Kidney (tissue), 14 donors: ENCODE data around the gene DNASE1L1. TPM values are rescaled to one million over a fixed set of nuclear protein-coding genes. Genes with fewer than 3 reads are reported as not detected.

ENCODE experiments used
- DNase-seq, 5 donors: peaks; one replicate each; pipeline ENCODE4 v3.0.0-alpha.2; 2013 to 2020
- FAIRE-seq: peaks from 2 replicates; lab custom pipeline; 2012; peaks lifted over from hg19 to GRCh38; lab: Jason Lieb, UNC
- H3K27ac ChIP-seq, 2 donors: one replicate each; pipeline ENCODE4 v1.7.0; 2013; ENCODE audit warnings: low read depth in 2 of 2, low read length in 2 of 2, inconsistent platforms in 1 of 2
- H3K27me3 ChIP-seq: one replicate; pipeline ENCODE4 v1.7.1; 2013; ENCODE audit warnings: low read length, inconsistent platforms; ENCODE audit not compliant: control insufficient read depth, insufficient read depth
- H3K36me3 ChIP-seq, 3 donors: one replicate each; pipeline versions ENCODE4 v1.7.0 to v1.7.1; 2013; ENCODE audit warnings: low read length in 3 of 3, control low read depth in 1 of 3, inconsistent platforms in 1 of 3; ENCODE audit not compliant: insufficient read depth in 3 of 3, control insufficient read depth in 2 of 3
- H3K4me1 ChIP-seq, 3 donors: one replicate each; pipeline versions ENCODE4 v1.7.0 to v1.7.1; 2013; ENCODE audit warnings: low read length in 3 of 3, inconsistent platforms in 1 of 3, low read depth in 1 of 3; ENCODE audit not compliant: control insufficient read depth in 2 of 3, insufficient read depth in 2 of 3
- H3K4me3 ChIP-seq, 3 donors: one replicate each; pipeline versions ENCODE4 v1.7.0 to v1.8.1; 2013; ENCODE audit warnings: low read length in 3 of 3, control low read depth in 1 of 3, inconsistent platforms in 1 of 3
- H3K9ac ChIP-seq, 3 donors: one replicate each; pipeline versions ENCODE4 v1.7.0 to v1.7.1; 2013; ENCODE audit warnings: low read length in 3 of 3, control low read depth in 1 of 3, inconsistent platforms in 1 of 3
- H3K9me3 ChIP-seq, 3 donors: one replicate each; pipeline versions ENCODE4 v1.7.0 to v1.7.1; 2013; ENCODE audit warnings: low read length in 3 of 3, control low read depth in 1 of 3, inconsistent platforms in 1 of 3; ENCODE audit not compliant: control insufficient read depth in 2 of 3, insufficient read depth in 1 of 3
- CTCF ChIP-seq: IDR thresholded peaks from 3 replicates; pipeline ENCODE4 v1.5.1; 2012; ENCODE audit warnings: mild to moderate bottlenecking, moderate library complexity, borderline replicate concordance; ENCODE audit not compliant: insufficient read depth; ENCODE audit errors: extremely low read depth
- intact Hi-C: fragments of 100-400 bp; cut with DNase I; formaldehyde crosslinking; loops from one replicate; pipeline ENCODE4 v1.11.1; 2022
- polyA plus RNA-seq: library from polyadenylated mRNA; stranded (reverse); fragments of 350-450 nt; fragmentation: Illumina TruSeq; extraction: RNeasy Lipid Tissue Mini Kit (QIAGEN cat#74804); gene quantifications from one replicate; pipeline ENCODE4 v1.2.3, GENCODE V29; 2014; ENCODE audit warnings: low read depth, low replicate concordance; ENCODE audit not compliant: insufficient read depth
- total RNA-seq: library from RNA; stranded (reverse); fragmentation: NEBNext Ultra II Directional; extraction: Animal tissue kit (Norgen Biotek cat#: 25700); gene quantifications from one replicate; pipeline ENCODE4 v1.2.1, GENCODE V29; 2021
- donor health status: control.
- donor health status: control.
- donor health status: control.
- donor health status: control.
- donor health status: control.
- donor health status: DM: yes; HTN: yes; CAD: no.
- donor health status: Normal renal cell carcinoma (clear cell type).

Gene DNASE1L1
- total and polyA plus RNA-seq, 2 donors from 2014 or later, result 28.0 to 33.8 TPM

GRCh38 chrX:154399527-154400368, 9.3 kb downstream of the DNASE1L1 start:
- no peak for FAIRE-seq
- no peak for TF ChIP-seq CTCF

GRCh38 chrX:154398668-154399526, 10.2 kb downstream of the DNASE1L1 start:
- FAIRE-seq, result no peak

More at GRCh38 chrX:154399527-154400368, 9.3 kb downstream of the DNASE1L1 start:
- H3K27me3 ChIP-seq, result no peaks in the 10 kb centered on the region
- peaks cover 2 to 15% (median 8%) of the 10 kb centered on the region in 3 donors for H3K36me3 ChIP-seq
- H3K27ac ChIP-seq, result no peak overlapping the region
- intact Hi-C loops, result no loop called here
- H3K9ac ChIP-seq, result peak overlapping the region; percentile 22 to 99 (median 24)
- H3K4me1 ChIP-seq, result peaks cover 0 to 21% (median 7%) of the 10 kb centered on the region in 3 donors
- H3K4me3 ChIP-seq, result peak overlapping the region; percentile 90 to 93 (median 92)
- no peak for DNase-seq
- H3K9me3 ChIP-seq, result no peaks in the 10 kb centered on the region

More at GRCh38 chrX:154398668-154399526, 10.2 kb downstream of the DNASE1L1 start:
- H3K9me3 ChIP-seq, result no peaks in the 10 kb centered on the region
- peaks cover 2 to 15% (median 8%) of the 10 kb centered on the region in 3 donors for H3K36me3 ChIP-seq
- peak overlapping the region; percentile 96 to 98 for H3K27ac ChIP-seq
- DNase-seq, result peak; percentile 88 to 95 (median 91)
- H3K4me1 ChIP-seq, result peaks cover 0 to 21% (median 7%) of the 10 kb centered on the region in 3 donors
- peak; percentile 65 for TF ChIP-seq CTCF
- H3K4me3 ChIP-seq, result peak overlapping the region; percentile 90 to 93 (median 92)
- H3K9ac ChIP-seq, result peak overlapping the region; percentile 95 to 99 (median 95)
- intact Hi-C loops, result no loop called here
- no peaks in the 10 kb centered on the region for H3K27me3 ChIP-seq
